Erythroblast (primary cell): Measurements from ENCODE around the gene TMEM234.
"Not testable (repeated sequence)": the region's sequence is repeated elsewhere in the genome, so short reads cannot be mapped to it uniquely, and the experiment has no call there.

Source experiments
- DNase-seq, 2 experiments: peaks; one replicate each; lab custom pipeline; 2025; lab: John Stamatoyannopoulos, UW
- GATA1 ChIP-seq: IDR thresholded peaks from 2 replicates; pipeline ENCODE4 v1.6.1; 2011; ENCODE audit warnings: low read depth, mild to moderate bottlenecking, control low read depth, low read length, moderate library complexity
- POLR2A ChIP-seq: IDR thresholded peaks from 2 replicates; pipeline ENCODE4 v1.6.1; 2011; ENCODE audit warnings: mild to moderate bottlenecking, low read length

The TMEM234 gene

DNA sequence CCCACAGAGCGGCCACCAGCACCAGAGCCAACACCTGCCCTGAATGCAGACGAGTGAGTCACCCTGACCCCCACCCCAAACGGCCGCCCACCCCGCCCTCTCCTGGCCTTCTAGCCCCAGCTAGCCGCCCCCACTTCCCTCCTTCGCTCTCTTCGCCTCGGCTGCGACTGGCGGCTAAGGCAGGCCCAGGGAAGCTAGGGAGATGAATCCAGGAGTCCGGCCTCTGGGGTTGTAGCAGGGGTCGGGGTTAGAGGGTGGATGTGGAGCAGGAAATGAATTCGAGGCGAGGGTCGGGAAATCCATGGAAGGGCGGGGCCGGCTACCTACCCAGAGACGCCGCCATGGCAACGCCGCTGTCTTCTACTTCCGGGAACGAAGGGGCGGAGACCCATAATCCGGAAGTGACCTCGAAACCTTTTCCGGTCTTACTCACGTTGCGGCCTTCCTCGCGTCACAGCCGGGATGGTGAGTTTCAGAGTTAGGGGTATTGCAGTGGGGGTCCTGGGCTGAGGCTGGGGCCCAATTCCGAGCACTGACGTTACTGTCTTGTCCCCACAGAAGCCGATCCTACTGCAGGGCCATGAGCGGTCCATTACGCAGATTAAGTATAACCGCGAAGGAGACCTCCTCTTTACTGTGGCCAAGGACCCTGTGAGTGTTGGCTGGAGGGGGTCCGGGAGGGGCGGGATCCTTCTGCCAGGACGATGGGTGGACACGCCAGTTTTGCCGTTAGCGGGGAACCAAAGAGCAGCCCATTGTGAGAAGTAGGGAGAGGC lies at the start of gene TMEM234, which contains the start of gene EIF3I:
Gene TMEM234, minus strand, starts transcription at position 374 of the 776 bp plus-strand sequence. Its CDS starts 31 bp downstream, at position 343.
Gene EIF3I, plus strand, starts transcription at position 428 of the 776 bp plus-strand sequence. Its CDS starts 35 bp downstream, at position 463.
- DNase-seq: peak; percentile 93 to 95
- no peak for TF ChIP-seq GATA1
- peak; percentile 90 for TF ChIP-seq POLR2A

DNA sequence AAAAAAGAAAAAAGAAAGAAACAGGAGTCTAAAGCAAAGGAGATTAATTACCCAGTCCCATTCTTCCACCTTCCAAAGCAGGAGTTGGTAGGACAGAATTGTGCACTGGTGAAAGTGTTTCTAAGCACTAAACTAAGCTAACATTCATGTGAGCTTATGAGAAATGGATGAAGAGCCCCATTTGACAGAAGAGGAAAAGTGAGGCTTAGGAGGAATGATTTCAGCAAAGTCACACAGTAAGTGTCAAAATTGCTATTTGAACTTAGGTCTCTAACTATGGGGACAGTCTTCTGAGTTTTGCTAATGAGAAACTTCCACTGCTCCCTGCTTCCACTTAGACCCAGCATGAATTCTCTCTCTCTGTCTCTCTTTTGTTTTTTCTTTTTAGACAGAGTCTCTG lies 47.6 kb upstream of the TMEM234 start:
- TF ChIP-seq POLR2A (no peak), GATA1 (no peak)
- no peak for DNase-seq

DNA sequence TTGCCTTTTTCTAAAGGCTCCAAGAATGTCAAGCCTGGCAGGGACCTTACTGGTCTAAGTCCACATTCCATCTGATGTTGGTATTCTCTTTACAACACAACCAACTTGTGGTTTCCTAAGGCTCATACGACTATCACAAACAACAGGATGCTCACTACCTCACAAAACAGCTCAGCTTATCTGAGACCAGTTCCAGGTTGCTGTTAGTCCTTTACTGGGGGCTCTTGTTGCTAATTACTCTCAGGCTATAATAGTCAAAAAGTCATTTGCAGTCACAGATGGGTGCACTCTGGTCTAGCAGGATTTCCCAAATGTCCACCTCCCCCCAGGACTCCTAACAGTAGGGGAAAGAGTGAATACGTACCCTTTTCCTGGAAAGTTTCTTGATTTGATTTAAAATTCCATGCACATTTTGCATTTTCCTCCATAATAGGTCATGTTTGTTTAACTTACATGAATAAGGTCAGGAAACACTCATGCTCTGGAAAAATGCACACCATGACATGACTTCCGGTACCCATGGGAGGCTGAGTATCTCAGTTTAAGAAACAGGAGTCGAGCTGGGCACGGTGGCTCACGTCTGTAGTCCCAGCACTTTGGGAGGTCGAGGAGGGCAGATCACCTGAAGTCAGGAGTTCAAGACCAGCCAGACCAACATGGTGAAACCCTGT lies 44.9 kb upstream of the TMEM234 start:
- DNase-seq: no peak

DNA sequence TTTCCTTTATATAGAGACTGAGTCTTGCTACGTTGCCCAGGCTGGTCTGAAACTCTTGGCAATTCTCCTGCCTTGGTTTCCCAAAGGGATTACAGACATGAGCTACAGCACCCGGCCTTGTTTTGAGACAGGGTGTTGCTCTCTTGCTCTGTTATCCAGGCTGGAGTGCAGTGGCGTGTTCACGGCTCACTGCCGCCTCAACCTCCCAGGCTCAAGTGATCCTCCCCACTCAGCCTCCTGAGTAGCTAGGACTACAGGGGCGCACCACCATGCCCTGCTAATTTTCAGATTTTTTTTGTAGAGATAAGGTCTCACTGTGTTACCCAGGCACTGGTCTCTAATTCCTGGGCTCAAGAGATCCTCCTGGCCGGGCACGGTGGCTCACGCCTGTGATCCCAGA lies 43.7 kb upstream of the TMEM234 start:
- DNase-seq: no peak
- TF ChIP-seq POLR2A (no peak), GATA1 (no peak)

More for the DNA sequence above, 44.9 kb upstream of the TMEM234 start:
- no peak for TF ChIP-seq POLR2A
- TF ChIP-seq GATA1: no peak

DNA sequence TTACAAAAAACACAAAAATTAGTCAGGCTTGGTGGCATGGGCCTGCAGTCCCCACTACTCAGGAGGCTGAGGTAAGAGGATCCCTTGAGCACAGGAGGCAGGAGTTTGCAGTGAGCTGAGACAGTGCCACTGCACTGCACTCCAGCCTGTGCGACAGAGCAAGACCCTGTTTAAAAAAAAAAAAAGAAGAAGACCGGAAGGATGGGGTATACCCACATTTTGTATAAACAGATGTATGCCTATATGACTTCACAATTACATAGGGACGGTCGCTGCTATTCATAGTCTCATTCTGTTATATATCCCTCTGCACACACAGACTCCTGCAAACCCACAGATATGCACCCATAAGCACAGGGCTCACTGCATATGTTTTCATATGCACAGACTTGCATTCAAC lies 41.6 kb upstream of the TMEM234 start:
- TF ChIP-seq GATA1 (no peak), POLR2A (no peak)
- no peak for DNase-seq

DNA sequence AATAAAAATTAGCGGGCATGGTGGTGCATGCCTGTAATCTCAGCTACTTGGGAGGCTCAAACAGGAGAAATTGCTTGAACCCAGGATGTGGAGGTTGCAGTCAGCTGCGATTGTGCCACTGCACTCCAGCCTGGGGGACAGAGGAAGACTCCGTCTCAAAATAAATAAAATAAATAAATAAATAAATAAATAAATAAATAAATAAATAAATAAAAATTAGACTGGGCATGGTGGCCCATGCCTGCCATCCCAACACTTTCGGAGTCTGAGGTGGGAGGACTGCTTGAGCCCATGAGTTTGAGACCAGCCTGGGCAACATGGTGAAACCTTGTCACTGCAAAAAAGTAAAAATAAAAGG lies 41.1 kb upstream of the TMEM234 start:
- not testable (repeated sequence) for DNase-seq

DNA sequence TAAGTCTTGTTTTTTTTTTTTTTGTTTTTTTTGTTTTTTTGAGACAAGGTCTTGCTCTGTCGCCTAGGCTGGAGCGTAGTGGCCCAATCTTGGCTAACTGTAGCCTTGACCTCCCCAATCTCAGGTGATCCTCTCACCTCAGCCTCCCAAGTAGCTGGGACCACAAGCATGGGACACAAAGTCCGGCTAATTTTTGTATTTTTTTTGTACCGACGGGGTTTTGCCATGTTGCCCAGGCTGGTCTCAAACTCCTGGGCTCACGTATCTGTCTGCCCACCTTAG lies 35.0 kb upstream of the TMEM234 start:
- TF ChIP-seq GATA1: no peak
- no peak for TF ChIP-seq POLR2A
- no peak for DNase-seq

DNA sequence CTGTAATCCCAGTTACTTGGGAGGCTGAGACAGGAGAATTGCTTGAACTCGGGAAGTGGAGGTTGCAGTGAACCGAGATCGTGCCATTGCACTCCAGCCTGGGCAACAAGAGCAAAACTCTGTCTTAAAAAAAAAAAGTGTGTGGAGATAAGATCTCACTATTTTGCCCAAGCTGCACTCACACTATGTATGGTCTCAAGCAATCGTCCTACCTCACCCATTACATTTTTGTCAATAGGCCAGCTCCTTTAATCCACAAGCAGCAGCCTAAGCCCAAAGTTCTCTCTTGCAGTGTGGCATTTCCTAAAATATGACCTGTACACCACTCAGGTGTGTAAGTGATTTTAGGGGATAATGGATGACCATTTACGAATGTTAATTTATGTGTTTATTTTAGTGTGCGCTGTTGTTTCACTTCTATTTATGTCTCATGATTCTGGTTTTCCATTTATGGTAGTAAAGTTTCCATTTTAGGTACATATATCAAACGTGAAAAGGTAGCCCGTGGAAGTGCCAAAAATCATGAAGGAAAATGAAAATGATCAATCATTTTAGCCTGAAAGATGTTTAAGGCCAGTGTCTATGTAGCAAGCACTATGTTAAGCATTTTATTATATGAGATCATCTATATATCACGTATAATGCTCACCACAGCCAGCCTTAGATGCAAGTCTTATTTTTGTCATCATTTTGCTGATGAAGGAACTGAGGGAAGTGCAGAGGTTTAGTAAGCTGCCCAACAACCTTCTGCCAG lies 34.5 kb upstream of the TMEM234 start:
- TF ChIP-seq POLR2A: no peak
- no peak for TF ChIP-seq GATA1
- DNase-seq: no peak

DNA sequence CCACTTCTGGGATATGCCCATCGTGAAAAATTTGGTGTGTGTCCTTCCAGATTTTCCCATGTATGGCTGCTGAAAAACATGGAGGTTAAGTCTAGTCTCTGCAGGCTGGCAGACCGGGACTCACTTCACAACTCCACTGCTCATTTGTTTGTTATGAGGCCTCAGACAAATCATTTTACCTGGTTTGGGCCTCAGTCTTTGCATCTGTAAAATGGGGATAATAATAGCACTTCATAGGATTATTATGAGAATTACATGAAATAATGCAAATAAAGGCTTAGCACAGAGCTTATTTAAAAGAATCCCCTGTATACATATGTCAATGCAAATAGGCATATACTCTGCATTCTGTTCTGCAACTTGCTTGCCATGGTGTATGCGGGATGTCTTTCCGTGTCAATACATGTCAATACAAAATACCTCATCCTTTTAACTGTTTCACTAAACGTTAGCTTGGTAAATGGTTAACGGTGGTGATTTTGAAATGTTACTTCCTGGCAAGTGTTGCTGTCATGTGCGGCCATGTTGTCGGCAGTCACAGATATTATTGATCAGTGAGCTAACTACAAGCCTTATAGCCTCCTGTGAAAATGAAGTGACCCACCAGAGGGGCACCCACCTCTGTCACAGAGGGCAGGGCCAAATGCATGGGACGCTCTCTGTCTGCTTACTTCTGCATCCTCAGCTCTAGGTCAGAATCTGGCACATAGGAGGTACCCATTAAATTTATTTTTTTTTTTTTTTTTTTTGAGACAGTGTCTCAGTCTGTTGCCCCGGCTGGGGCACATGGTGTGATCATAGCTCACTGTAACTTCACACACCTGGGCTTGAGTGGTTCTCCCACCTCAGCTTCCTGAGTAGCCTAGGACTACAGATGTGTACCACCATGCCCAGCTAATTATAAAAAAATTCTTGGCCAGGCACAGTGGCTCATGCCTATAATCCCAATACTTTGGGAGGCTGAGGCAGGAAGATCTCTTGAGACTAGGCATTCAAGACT lies 33.2 kb upstream of the TMEM234 start:
- no peak for TF ChIP-seq GATA1
- no peak for TF ChIP-seq POLR2A
- DNase-seq: no peak

DNA sequence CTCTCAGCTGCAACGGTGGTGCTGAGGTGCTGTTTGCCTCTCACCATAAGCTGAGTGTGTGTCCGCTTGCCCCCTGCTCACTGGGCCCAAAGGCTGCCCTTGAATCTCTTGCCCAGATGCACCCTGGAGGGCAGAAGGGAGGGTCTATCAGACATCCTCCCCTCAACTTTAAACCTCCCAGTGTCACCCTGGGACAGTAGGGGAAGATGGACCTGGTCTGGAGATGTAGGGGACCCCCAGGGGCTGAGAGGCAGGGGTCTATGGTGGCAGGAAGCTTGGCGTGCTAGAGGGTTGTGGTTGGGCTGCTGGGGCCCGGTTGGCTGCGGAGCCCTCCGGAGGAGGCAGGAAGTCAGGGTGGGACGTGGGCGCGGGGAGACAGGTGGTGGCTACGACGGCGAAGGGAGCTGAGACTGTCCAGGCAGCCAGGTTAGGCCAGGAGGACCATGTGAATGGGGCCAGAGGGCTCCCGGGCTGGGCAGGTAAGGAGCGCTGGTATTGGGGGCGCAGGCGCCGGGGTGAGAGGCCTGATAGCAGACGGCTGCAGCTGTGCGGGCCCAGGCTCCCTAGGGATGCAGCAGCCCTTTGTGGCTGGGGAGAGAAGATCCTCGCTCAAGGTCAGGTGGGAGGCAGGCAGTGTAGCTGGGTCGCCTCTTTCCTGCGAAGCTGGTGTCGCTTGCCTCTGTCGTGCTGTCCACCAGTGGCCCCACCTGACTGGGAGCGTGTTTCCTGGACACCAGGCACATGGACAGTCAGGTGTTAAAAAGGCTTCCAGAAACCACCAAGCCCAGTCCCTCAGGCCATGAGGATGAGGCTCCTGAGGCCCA lies 29.0 kb upstream of the TMEM234 start, which contains the start of gene LCK:
Gene LCK, plus strand, starts transcription at position 373 of the 824 bp plus-strand sequence. CDS start 23,065 bp downstream, outside the sequence.
- TF ChIP-seq GATA1 (no peak), POLR2A (no peak)
- DNase-seq: no peak

DNA sequence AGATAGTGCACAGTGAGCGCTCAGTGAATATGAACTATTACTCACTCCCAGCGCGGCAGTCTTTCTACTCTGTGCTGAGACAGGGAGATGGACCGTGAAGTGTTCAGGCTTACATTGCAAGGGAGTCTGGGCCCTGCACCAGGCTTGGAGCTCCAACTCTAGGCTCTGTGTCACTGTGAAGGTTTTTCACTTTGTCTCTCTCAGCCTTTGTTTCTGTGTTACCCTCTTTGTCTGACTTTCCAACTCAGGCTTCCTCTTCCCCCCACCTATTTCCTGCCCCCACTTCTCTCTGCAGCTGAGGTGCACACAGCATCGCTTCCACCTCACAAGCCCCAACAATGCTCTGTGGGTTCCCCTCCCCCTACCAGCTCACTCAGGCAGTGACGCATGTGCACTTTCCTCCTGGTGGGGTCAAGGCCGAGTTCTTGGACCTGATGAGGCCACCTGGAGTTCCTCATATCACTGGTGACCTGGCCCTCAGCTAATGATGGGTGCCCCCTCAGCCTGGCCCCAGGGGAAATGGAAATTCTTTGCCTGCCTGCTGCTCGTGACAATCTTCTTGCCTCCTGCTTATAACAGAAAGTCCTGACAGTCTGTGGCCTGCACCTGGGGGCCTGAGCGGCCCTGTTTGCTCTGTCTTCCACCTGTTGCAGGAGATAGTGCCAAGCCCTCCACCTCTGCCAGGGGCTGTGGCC lies 27.8 kb upstream of the TMEM234 start:
- TF ChIP-seq POLR2A (no peak), GATA1 (no peak)
- no peak for DNase-seq
